C4-2B (cell line): Measurements from ENCODE around the gene RSL24D1.

Experiments used
- CTCF ChIP-seq: fragments of 450-650 bp; conservative IDR thresholded peaks from 2 replicates; pipeline ENCODE4 v1.5.1; 2017; ENCODE audit warnings: mild to moderate bottlenecking
- ZFX ChIP-seq: fragments of 450-650 bp; IDR thresholded peaks from 2 replicates; pipeline ENCODE4 v1.6.1; 2017

GRCh38 chr15:55224892-55225291 lies 28.2 kb upstream of the RSL24D1 start:
- TF ChIP-seq CTCF (no peak), ZFX (no peak)
